Heart left ventricle (tissue), 13 donors: ENCODE data around the gene AGGF1.

Experiments used
- POLR2A ChIP-seq, 2 donors: fragments of 450-650 bp; IDR thresholded peaks; one replicate each; pipeline ENCODE4 v1.6.1; 2017; ENCODE audit warnings: antibody characterized with exemption in 2 of 2, mild to moderate bottlenecking in 2 of 2, moderate library complexity in 2 of 2
- TF ChIP-seq, protein P1 (sequence below), 12 donors: fragments of 200-600 bp; sonication (generic) in 4 of 12; IDR thresholded peaks; one replicate each; pipeline versions ENCODE4 v1.5.0 to v1.8.0; 2018 to 2022; ENCODE audit warnings: antibody characterized with exemption in 12 of 12, mild to moderate bottlenecking in 5 of 12
- donor health status: ischemic (EF 13 %, LVEDD 7.1; RV severe dilation, severe dysfunction).
- donor health status: DM: no; HTN: yes; CAD: no.
- donor health status: DM: no; HTN: no; CAD: no.
- donor health status: ischemic (EF 25% LVEDD 6.9; RV normal size, moderate dysfunction).
- donor health status: ischemic (EF 25% LVEDD 5.7; RV mildly dilated, moderate dysfunction).
- donor health status: ischemic (EF 35%, LVEDD 5.7; RV mildly dilated, moderate dysfunction).
- donor health status: nonischemic (EF 11% LVEDD 7.7; RV severe dilation, severe dysfunction).
- donor health status: DM: yes; HTN: yes; CAD: no.
- donor health status: PGD.
- donor health status: ischemic (EF 29% LVEDD 5.4; RV normal size, mild dysfunction).
- donor health status: nonischemic (EF 23%, LVEDD 6.1; RV moderate dilation, normal function).

DNA sequence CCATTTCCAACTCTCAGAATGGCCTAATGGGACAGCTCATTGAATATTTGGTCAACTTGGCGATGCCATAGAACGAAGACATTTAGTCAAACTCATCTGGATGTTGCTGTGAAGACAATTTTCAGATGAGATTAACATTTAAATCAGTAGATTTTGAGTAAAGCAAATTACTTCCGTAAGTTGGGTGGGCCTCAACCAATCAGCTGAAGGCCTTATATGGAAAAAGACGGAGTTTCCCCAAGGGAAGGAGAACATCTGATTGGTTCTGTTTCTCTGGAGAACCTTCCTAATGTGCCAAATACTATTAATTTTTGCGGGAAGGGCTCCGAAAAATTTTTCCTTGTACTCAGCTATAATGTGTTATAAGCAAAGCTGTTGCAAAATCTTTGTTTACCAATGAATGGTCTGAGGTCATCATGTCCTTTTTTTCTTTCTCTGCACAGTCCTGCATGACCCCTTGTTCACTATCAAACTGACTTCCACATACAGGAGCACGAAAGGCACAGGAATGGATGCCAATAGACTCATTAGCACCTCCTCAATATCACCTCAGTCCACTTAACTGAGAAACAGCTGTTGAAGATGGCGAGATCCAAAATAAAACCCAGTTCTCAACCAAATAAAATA is 49.6 kb upstream of the AGGF1 start:
- TF ChIP-seq, protein P1, sequence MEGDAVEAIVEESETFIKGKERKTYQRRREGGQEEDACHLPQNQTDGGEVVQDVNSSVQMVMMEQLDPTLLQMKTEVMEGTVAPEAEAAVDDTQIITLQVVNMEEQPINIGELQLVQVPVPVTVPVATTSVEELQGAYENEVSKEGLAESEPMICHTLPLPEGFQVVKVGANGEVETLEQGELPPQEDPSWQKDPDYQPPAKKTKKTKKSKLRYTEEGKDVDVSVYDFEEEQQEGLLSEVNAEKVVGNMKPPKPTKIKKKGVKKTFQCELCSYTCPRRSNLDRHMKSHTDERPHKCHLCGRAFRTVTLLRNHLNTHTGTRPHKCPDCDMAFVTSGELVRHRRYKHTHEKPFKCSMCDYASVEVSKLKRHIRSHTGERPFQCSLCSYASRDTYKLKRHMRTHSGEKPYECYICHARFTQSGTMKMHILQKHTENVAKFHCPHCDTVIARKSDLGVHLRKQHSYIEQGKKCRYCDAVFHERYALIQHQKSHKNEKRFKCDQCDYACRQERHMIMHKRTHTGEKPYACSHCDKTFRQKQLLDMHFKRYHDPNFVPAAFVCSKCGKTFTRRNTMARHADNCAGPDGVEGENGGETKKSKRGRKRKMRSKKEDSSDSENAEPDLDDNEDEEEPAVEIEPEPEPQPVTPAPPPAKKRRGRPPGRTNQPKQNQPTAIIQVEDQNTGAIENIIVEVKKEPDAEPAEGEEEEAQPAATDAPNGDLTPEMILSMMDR (IDR thresholded peaks at IDR 0.05) = no peak
- no peak for TF ChIP-seq POLR2A (IDR thresholded peaks at IDR 0.05)
